ENCODE results near the gene RNF217. TPM values are rescaled to one million over a fixed set of nuclear protein-coding genes. Genes with fewer than 3 reads are reported as not detected.

The RNF217 gene
- total RNA-seq, 1 experiment from 2014 or later, result 10.6 TPM

DNA sequence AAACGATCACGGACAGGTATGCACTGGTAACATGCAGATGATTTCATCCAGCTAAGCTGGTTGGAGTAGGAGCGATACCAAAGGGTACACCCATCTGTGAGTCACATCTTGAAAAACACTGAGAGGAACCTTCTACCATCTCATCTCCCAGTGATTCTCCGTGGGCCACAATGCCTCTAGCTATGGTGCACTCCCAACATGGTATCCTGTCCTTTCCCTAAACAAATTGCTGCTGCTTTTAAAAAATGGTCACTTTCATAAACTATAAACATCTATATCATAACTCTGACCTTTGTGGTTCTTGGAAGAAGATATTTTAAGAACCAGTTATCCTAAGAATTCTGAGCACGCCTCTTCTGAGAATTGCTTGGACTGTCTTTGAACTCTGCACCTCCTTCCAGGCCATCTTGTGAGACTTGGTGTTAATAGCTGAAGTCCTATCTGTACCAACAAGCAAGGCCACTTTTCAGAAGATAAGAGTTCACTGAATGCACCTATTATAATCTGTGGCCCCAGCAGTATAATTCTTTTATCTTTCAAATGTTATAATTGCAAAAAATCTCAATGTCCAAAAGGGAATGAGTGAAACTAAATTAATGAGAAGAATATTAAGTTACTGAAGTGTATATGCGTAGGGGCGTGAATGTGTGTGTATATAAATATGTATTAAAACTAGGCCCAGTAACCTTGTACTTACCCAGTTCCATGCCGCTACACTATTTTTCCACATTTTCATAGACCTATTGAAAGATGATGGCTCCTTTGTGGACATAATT, 120.9 kb downstream of the RNF217 start:
- no peaks in the 10 kb centered on the region for H3K36me3 ChIP-seq
- no peaks in the 10 kb centered on the region for H3K27me3 ChIP-seq
- no peak for DNase-seq
- H3K4me3 ChIP-seq, result no peak overlapping the region
- H3K9me3 ChIP-seq, result no peaks in the 10 kb centered on the region

DNA sequence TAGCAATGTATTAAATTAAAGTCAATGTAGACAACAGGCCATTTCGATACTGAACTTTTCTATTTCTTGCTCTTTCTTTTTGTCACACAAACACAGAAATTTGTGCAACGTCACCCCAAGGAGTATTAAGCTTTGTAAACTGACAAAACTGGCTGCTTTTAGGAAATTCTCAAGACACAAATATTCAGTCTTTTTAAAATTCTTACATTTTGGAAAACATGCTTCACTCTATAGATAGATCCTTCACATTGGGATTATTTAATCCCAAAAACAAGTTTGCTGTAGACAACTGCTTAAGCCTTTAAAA, 121.4 kb downstream of the RNF217 start:
- Histone ChIP-seq H3K27me3 (no peaks in the 10 kb centered on the region), H3K9me3 (no peaks in the 10 kb centered on the region), H3K36me3 (no peaks in the 10 kb centered on the region), H3K4me3 (no peak overlapping the region)
- DNase-seq, result no peak

DNA sequence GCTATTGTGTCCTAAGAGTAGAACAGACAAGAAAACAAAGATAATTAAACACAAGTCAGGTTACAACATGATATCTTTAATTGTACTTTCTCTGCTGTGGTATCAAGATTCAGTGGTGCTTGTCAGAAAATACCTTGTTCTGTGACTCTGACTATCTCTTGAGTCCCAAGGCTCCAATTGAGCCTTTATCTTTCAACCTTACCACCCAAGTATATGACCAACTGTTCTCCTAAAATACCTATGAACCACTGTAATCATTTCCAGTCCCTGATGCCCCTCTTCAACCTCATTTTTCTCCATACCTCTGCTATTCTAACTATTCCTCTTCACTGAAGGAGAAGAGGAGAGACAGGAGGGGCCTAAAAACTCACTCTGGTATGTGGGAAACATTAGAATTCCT, 124.5 kb downstream of the RNF217 start:
- Histone ChIP-seq H3K9me3 (no peaks in the 10 kb centered on the region), H3K36me3 (no peaks in the 10 kb centered on the region), H3K27me3 (no peaks in the 10 kb centered on the region), H3K4me3 (no peak overlapping the region)
- DNase-seq, result no peak

DNA sequence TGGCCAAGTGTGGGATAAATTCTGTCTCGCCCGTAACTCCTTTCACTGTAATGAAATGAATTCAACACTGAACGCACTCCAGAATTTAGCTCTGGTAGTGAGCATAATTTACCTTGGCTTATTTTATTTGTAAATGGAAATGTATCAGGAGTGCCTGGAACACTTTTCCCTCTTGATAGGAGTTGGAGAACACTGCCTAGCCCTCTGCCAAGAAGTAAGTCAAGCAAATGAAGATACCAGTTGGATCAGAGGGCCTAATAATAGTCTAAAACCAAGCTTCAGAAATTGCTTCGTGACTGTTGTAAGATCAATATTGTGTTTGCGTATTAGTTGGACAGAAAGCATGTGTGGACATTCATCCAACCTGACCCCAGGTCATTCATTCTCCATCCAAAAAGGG, 126.7 kb downstream of the RNF217 start:
- Histone ChIP-seq H3K9me3 (no peaks in the 10 kb centered on the region), H3K36me3 (no peaks in the 10 kb centered on the region), H3K27me3 (no peaks in the 10 kb centered on the region), H3K4me3 (no peak overlapping the region)
- DNase-seq, result no peak

DNA sequence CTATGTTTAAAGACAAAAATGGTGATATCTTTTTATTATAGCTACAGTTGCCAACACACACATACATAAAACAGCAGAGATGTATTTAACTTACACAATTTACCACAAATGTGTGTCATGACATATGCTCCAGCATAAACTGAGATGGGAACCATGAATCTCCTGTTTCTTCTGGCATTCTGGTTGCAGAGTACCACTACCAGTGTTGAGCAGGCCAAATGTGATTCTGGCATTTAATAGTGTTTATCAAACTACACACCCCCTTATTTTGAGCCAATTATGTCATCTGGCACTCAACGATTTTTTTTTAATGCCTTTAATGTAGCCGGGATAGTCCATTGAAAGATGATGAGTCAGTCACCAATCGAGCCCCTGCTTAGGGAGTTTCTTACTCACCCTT, 132.3 kb downstream of the RNF217 start:
- Histone ChIP-seq H3K27me3 (no peaks in the 10 kb centered on the region), H3K4me3 (no peak overlapping the region), H3K9me3 (no peaks in the 10 kb centered on the region), H3K36me3 (no peaks in the 10 kb centered on the region)
- DNase-seq, result peak; percentile 36

DNA sequence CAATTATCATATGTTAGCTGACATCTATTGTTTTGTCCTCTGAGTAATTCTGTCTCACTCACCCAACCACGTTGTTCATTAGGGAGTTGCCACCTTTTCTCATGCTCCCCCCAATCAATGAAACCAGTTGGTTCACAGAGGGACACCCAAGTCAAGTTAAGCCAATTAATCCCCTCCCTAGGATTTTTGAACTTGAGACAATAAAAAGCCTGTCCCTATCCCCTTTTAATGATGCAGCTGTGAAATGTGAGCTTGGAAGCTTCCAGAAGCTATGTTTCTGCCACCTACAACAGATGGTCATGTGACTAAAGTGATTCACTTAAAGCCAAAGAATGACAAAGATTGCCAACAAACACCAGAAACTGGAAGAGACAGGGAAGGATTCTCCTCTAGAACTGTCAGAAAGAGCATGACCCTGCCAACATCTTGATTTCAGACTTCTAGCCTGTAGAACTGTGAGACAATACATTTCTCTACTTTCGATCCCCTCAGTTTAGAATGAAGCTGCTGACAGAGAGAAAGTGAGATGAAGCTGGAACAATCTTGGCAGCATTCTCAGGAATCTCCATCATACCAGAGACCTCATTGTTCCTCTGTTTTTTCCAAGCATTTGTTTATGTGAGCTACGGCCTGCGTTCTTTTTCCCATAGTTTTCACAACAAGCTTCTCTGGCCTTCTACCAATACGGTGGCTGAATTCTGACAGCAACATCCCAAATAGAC, 133.5 kb downstream of the RNF217 start:
- H3K4me3 ChIP-seq, result no peak overlapping the region
- no peaks in the 10 kb centered on the region for H3K9me3 ChIP-seq
- H3K36me3 ChIP-seq, result no peaks in the 10 kb centered on the region
- DNase-seq, result no peak
- no peaks in the 10 kb centered on the region for H3K27me3 ChIP-seq

DNA sequence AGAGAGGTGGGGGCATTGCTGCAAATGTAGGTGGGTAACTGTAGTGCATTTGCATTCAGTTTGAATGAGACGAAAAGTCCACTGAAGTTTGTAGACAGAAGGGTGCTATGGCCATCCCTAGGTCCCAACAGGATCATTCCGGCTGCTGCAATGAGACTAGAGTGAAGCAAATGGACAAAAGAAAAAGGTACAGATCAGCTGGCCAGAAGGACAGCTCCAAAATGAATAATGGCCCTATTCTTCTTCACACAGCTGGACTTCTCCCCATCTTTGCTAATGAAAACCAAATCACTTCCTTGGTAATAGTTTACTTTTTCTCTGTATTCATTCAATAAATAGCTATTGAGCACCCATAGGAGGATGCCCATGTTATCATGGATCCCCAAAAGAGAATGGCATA, 134.9 kb downstream of the RNF217 start:
- H3K27me3 ChIP-seq, result no peaks in the 10 kb centered on the region
- H3K36me3 ChIP-seq, result no peaks in the 10 kb centered on the region
- no peak overlapping the region for H3K4me3 ChIP-seq
- no peak for DNase-seq
- H3K9me3 ChIP-seq, result no peaks in the 10 kb centered on the region

DNA sequence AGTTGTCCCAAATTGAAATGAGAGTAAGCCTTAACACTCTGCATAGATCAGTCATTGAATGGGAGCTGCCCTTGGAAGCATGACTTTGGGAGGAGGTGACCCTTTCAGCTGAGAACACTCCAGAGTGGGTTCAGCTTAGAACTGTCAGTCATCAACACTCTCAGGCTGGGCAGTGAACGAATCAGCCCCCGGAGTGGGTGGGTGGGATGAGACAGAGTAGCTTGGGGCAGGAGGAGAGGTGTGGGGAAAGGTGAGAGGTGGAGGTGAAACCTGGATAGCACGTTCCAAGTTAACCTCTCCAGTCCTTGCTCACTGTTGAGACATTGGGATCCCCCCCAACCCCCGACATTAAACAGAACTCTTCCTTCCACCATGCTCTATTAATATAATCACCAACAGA, 136.0 kb downstream of the RNF217 start:
- Histone ChIP-seq H3K4me3 (no peak overlapping the region), H3K9me3 (no peaks in the 10 kb centered on the region), H3K27me3 (no peaks in the 10 kb centered on the region), H3K36me3 (no peaks in the 10 kb centered on the region)
- DNase-seq, result no peak

DNA sequence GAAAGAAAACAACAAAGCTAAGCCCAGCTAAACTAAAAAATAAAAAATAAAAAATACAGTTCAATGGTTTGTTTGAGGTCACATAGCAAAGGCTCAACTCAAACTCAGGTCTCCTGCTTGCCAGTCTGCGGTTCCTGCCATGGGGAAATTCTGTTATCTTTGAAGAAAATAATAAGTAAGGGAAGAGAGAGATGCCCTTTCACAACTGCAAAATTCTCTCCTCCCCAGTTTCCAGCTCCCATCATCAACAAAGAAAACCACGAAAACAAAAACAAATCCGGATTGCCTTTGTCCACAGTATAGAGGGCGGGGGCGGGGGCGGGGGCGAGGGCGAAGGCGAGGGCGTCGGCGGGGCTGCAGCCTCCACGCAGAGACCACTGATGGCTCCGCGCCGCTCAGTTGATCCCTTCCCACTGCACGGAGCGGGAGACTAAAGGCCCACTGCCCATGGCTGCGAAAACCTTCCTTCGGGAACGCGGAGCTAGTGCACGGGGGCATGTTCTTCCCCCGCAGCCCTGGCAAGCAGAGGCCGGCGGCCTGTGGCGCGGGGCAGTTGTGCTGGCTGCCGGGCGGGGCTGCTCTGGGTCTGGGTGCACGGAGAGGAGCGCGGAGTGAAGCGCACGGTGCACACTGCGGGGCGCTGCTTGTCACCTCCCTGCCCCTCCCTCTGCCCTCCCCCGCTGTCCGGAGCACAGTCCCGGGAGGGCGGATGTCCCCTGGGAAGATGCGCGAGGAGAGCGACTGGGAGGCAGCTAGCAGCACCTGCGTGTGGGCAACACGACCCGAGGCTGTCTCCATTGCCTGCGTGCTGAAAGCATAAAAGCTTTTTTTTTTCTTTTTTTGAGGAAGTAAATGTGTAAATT, 137.2 kb downstream of the RNF217 start:
- Histone ChIP-seq H3K9me3 (no peaks in the 10 kb centered on the region), H3K4me3 (peak overlapping the region; percentile 41), H3K27me3 (no peaks in the 10 kb centered on the region), H3K36me3 (no peaks in the 10 kb centered on the region)
- peak; percentile 62 for DNase-seq

DNA sequence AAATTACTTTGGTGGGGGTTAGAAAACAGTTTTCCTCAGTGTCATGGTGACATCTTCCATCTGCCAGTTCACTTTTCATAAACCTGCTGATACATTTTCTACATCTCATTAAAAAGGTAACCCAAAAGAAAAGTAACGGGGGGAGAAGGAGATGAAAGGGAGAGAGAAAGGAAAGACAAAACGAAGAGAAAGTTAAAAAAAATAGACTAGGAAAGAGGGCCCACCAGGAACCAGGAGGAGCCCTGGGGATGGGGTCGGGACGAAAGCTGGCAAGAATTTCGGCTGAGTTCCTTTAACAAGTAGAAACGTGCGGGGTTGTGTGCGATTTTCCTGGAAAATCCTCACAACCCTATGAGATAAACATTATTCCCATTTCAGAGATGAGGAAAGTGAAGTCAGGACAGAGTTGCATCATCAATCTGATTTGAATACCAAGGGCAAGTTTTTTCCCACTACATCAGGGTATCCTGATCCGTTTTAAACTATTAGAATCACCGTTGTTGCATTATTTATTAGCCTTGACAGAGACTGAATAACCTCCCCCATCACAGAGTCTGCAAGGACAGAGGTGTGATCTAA, 137.9 kb downstream of the RNF217 start:
- no peaks in the 10 kb centered on the region for H3K36me3 ChIP-seq
- no peaks in the 10 kb centered on the region for H3K9me3 ChIP-seq
- DNase-seq, result no peak
- H3K27me3 ChIP-seq, result no peaks in the 10 kb centered on the region
- peak overlapping the region; percentile 41 for H3K4me3 ChIP-seq

DNA sequence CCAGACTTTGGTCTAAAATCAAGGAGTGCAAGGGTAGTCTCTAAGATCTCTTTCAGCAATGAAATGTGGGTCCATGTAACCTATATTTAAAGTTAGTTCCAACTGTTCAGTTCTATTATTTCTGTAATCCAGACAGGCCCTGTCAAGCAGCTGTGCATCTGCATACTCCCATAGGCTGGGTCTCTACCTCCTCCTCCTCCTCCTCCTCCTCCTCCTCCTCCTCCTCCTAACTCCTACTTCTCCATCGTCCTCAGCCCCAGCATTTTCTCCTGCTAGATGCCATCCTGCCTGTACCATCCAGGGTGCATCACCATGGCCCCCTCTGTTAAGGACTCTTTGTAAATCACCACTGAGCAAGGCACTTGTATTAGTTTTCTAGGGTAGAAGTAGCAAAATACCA, 138.9 kb downstream of the RNF217 start:
- Histone ChIP-seq H3K4me3 (no peak overlapping the region), H3K27me3 (no peaks in the 10 kb centered on the region), H3K9me3 (no peaks in the 10 kb centered on the region; the same call in 1 of the 2 replicates), H3K36me3 (no peaks in the 10 kb centered on the region)
- DNase-seq, result no peak

DNA sequence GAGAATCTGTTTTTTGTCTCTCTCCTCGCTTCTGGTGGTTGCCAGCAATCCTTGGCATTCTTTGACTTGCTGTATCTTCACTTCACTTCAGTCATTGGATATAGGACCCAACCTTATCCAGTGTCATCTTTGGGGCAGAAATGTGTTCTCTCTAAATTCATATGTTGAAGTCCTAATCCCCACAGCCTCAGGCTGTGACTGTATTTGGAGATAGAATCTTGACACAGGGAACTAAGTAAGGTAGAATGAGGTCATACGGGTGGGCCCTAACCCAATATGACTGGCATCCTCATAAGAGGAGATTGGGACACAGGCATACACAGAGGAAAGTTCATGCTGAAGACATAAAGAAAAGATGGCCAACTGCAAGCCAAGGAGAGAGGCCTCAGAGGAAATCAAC, 139.4 kb downstream of the RNF217 start:
- Histone ChIP-seq H3K36me3 (no peaks in the 10 kb centered on the region), H3K4me3 (no peak overlapping the region), H3K27me3 (no peaks in the 10 kb centered on the region), H3K9me3 (no peaks in the 10 kb centered on the region; the same call in 1 of the 2 replicates)
- no peak for DNase-seq

DNA sequence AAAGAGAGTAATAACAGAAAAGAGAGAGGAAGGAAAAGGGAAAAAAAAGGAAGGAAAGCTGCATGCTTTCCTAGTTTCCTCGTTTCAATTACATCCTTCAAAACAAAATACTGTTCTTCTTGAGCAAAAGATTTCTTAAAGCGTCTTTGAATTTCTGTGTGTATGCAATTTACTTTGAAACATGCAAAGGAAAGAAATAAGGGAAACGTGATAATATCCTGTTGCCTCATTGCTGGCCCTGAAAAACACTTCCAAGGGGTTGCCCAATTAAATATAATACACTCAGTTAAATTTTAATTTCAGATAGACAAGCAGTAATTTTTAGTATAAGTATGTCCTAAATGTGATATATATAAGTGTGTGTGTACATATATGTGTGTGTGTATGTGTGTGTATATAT, 140.2 kb downstream of the RNF217 start:
- Histone ChIP-seq H3K27me3 (no peaks in the 10 kb centered on the region), H3K36me3 (no peaks in the 10 kb centered on the region), H3K4me3 (no peak overlapping the region), H3K9me3 (no peaks in the 10 kb centered on the region; the same call in 1 of the 2 replicates)
- no peak for DNase-seq

DNA sequence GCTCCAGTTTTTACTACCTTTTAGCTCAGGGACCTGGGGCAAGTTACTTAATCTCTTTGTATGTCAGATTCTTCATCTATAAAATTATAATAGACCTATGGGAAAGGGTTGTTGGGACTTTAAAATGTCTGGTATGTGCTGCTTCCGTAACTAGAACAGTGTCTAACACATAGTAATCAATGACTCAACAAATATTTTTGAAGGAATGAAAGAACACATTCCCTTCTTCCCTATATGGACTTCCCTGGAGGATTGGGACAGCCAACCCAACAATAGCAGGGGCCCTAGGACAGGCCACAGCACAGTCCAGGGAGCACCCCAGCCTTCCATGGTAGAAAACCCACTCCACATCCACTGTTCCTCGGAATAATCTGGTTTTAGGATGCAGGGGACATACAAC, 140.7 kb downstream of the RNF217 start:
- no peaks in the 10 kb centered on the region for H3K36me3 ChIP-seq
- H3K27me3 ChIP-seq, result no peaks in the 10 kb centered on the region
- H3K9me3 ChIP-seq, result no peaks in the 10 kb centered on the region; the same call in 1 of the 2 replicates
- no peak overlapping the region for H3K4me3 ChIP-seq
- DNase-seq, result peak; percentile 15

DNA sequence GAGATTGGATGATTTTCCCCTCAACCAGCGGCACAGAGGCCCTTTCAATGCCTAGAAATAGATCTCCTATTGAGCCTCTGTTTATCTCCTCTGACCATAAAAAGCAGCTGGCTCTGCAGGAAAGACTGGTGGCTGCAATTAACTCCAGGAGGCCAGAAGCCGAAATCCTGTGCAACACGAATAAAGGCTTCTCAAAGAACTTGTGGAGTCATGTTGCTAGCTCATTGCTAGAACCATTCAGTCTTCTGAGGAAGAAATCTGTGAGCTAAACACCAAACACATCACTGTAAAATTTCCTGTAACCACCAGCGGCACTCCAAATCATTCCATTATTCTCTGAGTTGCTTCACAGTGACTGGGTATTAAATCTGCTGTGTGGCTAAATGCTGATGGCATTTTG, 142.2 kb downstream of the RNF217 start:
- no peaks in the 10 kb centered on the region for H3K36me3 ChIP-seq
- no peak for DNase-seq
- H3K4me3 ChIP-seq, result no peak overlapping the region
- peaks cover 1% of the 10 kb centered on the region for H3K9me3 ChIP-seq
- H3K27me3 ChIP-seq, result no peaks in the 10 kb centered on the region

DNA sequence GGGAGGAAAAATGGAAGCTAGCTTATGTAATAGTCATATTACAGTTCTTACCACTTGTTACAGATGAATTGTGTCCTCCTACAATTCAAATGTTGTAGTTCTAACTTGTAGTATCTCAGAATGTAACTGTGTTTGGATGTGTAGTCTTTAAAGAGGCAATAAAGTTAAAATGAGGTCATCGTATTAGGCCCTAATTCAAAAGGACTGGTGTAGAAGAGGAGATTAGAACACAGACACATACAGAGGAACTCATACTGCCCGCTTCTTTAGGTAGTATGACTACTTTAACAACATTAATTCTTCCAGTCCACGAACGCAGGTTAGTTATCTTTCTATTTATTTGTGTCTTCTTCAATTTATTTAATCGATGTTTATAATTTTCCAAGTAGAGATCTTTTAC, 144.8 kb downstream of the RNF217 start:
- H3K36me3 ChIP-seq, result no peaks in the 10 kb centered on the region
- no peak for DNase-seq
- H3K4me3 ChIP-seq, result no peak overlapping the region
- no peaks in the 10 kb centered on the region for H3K27me3 ChIP-seq
- H3K9me3 ChIP-seq, result peaks cover 21% of the 10 kb centered on the region

DNA sequence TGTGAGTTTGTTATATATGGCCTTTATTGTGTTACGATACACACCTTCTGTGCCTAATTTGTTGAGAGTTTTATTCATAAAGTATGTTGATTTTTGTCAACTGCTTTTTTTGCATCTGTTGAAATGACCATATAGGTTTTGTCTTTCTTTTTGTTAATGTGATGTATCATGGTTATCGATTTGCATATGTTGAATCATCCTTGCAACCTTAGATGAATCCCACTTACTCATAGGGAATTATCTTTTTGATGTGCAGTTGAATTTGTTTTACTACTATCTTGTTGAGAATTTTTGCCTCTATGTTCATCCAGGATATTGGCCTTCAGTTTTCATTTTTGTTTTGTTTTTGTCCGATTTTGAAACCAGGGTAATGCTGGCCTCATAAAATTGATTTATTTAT, 145.7 kb downstream of the RNF217 start:
- H3K27me3 ChIP-seq, result no peaks in the 10 kb centered on the region
- H3K4me3 ChIP-seq, result no peak overlapping the region
- H3K36me3 ChIP-seq, result no peaks in the 10 kb centered on the region
- DNase-seq, result no peak
- peaks cover 24% of the 10 kb centered on the region for H3K9me3 ChIP-seq

Measured in MG63 (cell line).